ENCODE measurements around the gene RFTN1.

Gene RFTN1

GRCh38 chr3:16304061-16305010 is 209.2 kb downstream of the RFTN1 start:
- POLR2A ChIA-PET = no interaction called here
- TF ChIP-seq, protein P1, sequence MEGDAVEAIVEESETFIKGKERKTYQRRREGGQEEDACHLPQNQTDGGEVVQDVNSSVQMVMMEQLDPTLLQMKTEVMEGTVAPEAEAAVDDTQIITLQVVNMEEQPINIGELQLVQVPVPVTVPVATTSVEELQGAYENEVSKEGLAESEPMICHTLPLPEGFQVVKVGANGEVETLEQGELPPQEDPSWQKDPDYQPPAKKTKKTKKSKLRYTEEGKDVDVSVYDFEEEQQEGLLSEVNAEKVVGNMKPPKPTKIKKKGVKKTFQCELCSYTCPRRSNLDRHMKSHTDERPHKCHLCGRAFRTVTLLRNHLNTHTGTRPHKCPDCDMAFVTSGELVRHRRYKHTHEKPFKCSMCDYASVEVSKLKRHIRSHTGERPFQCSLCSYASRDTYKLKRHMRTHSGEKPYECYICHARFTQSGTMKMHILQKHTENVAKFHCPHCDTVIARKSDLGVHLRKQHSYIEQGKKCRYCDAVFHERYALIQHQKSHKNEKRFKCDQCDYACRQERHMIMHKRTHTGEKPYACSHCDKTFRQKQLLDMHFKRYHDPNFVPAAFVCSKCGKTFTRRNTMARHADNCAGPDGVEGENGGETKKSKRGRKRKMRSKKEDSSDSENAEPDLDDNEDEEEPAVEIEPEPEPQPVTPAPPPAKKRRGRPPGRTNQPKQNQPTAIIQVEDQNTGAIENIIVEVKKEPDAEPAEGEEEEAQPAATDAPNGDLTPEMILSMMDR (IDR thresholded peaks at IDR 0.05; ENCODE audit: insufficient read depth, low read length, missing control alignments) = no peak
- no peak for DNase-seq (ENCODE audit: low read depth, low spot score)

DNA sequence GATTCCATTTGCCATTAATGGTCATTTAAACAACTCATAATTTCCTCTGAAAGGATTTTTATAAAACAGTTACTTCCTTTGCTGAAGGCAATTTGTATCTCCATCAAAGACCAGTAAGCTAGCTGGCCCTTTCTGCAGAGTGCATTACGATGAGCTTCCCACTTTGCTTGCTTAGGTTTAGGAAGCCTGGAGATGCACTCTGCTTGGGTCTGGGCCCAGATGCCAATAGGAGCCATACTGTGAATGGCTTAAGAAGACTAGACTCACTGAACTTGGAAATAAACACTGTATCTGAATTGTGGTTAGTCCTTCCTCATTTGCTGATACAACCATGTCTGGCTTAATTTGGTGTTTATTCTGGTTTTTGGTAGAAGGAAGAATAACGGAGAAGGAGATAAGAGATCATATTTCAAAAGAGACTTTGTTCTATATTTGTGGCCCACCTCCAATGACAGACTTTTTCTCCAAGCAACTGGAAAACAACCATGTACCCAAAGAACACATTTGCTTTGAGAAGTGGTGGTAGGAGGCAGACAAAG is 210.4 kb downstream of the RFTN1 start:
- ChIA-PET POLR2A (no interaction called here), CTCF (interaction anchor here (1.6 to 2.6 kb wide), 3 partner anchors 11 to 243 kb away, joined by 4 to 16 read pairs (median 6); no protein-coding TSS in a partner anchor)
- no peak for DNase-seq (ENCODE audit: low read depth, low spot score)
- TF ChIP-seq, protein P1 (IDR thresholded peaks at IDR 0.05; ENCODE audit: insufficient read depth, low read length, missing control alignments) = no peak
- H3K4me3 ChIP-seq (ENCODE audit: low read depth, low read length) = no peak overlapping the region

More at GRCh38 chr3:16304061-16305010, 209.2 kb downstream of the RFTN1 start:
- H3K4me3 ChIP-seq (ENCODE audit: low read depth, low read length) = no peak overlapping the region
- CTCF ChIA-PET = interaction anchor here (1.6 to 2.6 kb wide), 4 partner anchors 10 to 242 kb away, joined by 4 to 16 read pairs (median 7); no protein-coding TSS in a partner anchor

DNA sequence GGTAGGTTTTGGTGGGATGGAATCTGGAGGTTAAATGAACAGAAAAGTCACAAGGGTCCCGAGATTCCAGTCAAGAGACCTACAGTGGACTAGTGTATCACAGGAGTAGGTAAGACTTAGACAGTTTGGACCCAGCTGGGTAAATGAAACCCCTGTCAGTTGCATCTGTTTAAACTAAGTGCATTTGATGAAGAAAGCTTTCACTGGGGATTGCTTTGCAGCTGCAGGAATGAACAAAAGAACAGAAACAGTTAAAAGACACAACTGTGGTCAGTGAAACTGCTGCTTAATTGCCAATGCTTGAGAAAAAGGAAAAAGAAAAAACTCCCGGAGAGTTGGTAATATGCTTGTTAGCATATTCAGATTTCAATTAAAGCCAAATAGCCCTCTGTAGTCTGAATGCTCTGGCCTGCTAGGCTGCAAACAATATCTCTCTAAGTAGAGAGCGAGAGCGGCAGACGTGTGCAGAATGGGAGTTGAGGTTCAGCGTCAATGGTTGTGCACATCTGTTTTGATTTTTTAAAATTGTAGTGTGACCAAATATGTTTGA is 211.3 kb downstream of the RFTN1 start:
- H3K4me3 ChIP-seq (ENCODE audit: low read depth, low read length) = no peak overlapping the region
- CTCF ChIA-PET = interaction anchor here (1.4 kb wide), 1 partner anchor 12 kb away, joined by 3 read pairs; no protein-coding TSS in a partner anchor
- no peak for DNase-seq (ENCODE audit: low read depth, low spot score)
- POLR2A ChIA-PET = no interaction called here
- TF ChIP-seq, protein P1 (IDR thresholded peaks at IDR 0.05; ENCODE audit: insufficient read depth, low read length, missing control alignments) = no peak

DNA sequence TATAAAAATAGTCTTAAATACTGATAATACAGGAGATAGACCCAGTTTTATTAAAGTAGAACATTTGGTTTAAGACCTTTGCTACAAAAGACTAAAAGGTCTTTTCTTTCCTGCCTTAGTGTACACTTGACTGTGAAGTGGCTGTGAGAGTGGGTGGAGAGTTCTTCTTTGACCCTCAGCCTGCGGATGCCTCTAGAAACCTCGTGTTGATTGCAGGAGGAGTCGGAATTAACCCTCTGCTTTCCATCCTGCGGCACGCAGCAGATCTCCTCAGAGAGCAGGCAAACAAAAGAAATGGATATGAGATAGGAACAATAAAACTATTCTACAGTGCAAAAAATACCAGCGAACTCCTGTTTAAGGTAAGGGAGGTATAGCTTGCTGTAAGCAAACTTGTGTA is 212.0 kb downstream of the RFTN1 start:
- POLR2A ChIA-PET = no interaction called here
- DNase-seq (ENCODE audit: low read depth, low spot score) = no peak
- CTCF ChIA-PET = interaction anchor here (1.4 to 2.0 kb wide), 3 partner anchors 10 to 32 kb away, joined by 3 to 12 read pairs (median 4); no protein-coding TSS in a partner anchor
- TF ChIP-seq, protein P1 (IDR thresholded peaks at IDR 0.05; ENCODE audit: insufficient read depth, low read length, missing control alignments) = no peak
- no peak overlapping the region for H3K4me3 ChIP-seq (ENCODE audit: low read depth, low read length)

DNA sequence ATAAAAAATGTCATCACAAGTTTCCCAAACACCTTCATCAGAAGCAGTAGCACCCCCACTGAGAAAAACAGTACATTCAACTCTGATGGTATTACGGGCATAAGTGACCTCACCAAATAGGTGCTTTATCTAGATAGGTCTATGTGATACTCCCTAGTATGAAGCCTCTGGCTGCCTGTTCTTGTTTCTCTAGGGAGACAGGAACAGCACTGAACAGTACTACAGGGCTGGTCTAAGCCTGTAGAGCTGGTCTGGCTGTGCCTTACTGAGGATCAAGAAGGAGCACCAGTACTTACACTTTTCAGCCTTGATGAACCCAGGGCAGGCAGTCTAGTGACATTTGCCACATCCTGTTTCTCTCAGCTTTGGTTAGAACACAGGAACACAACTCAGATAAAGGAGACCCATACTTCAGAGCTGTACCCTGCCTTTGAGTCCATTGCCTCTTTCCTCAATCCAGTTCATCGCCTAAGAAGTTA is 212.6 kb downstream of the RFTN1 start:
- CTCF ChIA-PET = interaction anchor here (1.2 to 2.0 kb wide), 3 partner anchors 9 to 31 kb away, joined by 4 to 12 read pairs (median 6); no protein-coding TSS in a partner anchor
- POLR2A ChIA-PET = no interaction called here
- TF ChIP-seq, protein P1 (IDR thresholded peaks at IDR 0.05; ENCODE audit: insufficient read depth, low read length, missing control alignments) = no peak
- DNase-seq (ENCODE audit: low read depth, low spot score) = no peak
- H3K4me3 ChIP-seq (ENCODE audit: low read depth, low read length) = no peak overlapping the region

All from AG04449 (cell line).